Measurements from ENCODE around the gene ME3. TPM values are rescaled to one million over a fixed set of nuclear protein-coding genes. Genes with fewer than 3 reads are reported as not detected.

ME3 gene
- total RNA-seq, 4 donors from 2014 or later: 1.9 to 18.3 (median 5.6) TPM

DNA sequence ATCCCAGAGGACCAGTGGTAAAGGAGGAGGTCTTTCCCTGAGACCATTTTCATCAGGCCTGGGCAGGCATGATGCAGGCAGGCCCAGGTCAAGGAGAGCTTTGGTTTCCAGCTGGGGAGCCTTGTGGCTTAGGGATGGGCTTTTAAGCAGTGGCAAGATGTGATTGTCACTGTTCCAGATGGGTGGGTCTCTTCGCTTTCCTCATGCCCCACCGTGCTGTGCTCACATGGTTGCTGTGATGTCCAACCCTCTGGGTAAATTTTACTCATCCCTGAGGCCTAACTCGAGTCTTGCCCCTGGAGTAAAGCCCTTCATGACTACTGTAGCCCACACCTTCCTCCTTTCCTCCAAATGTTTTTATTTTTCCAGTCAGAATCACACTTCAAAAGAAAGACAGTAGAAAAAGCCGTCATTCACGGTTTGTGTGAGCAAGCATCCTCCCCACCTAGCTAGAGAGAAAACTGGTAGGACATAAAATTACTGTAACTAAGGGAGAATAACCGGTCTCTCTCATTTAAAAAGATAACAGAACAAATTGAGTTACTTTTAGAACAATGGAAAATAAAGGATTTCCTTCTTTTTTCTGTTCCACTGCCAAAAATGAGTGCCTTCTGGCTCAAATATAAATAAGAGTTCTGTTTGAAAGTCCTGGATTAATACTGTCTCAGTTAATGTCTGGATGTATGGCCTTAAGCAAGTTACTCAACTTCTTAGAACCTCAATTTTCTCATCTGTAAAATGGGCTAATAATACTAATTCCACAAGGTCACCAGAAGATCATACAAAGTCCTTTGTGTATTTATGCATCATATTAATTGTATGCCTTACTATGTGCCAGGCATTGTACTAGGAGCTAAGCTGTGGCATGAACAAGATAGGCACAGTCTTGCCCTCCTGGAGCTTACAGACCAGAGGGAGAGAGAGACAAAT is 84.9 kb downstream of the ME3 start:
- no peaks in the 10 kb centered on the region for H3K36me3 ChIP-seq
- H3K27me3 ChIP-seq: no peaks in the 10 kb centered on the region
- intact Hi-C loops (cut with DNase I): no loop called here
- no peaks in the 10 kb centered on the region for H3K9me3 ChIP-seq
- H3K4me3 ChIP-seq: no peak overlapping the region
- H3K4me1 ChIP-seq: peaks cover 0 to 19% (median 13%) of the 10 kb centered on the region in 3 donors
- no peak for DNase-seq
- TF ChIP-seq CTCF (IDR thresholded peaks at IDR 0.05) (no peak), POLR2A (IDR thresholded peaks at IDR 0.05) (no peak)
- WGBS, 2 donors: 65 to 67% methylated on average over 6 of the region's 6 CpGs
- peak overlapping the region in 3 of 4 donors; percentile 17 to 51 (median 31) for H3K27ac ChIP-seq

GRCh38 chr11:86586307-86586706 is 86.1 kb downstream of the ME3 start:
- Histone ChIP-seq H3K27me3 (no peaks in the 10 kb centered on the region), H3K36me3 (no peaks in the 10 kb centered on the region), H3K4me1 (peaks cover 0 to 8% (median 4%) of the 10 kb centered on the region in 3 donors), H3K4me3 (no peak overlapping the region), H3K9me3 (no peaks in the 10 kb centered on the region), H3K27ac (peak overlapping the region in 2 of 4 donors; percentile 6 to 31)
- no peak for DNase-seq
- TF ChIP-seq POLR2A (IDR thresholded peaks at IDR 0.05) (no peak), CTCF (IDR thresholded peaks at IDR 0.05) (no peak)
- WGBS, 2 donors: 91 to 96% methylated on average over 3 of the region's 3 CpGs
- intact Hi-C loops (cut with DNase I): no loop called here

- no peak for DNase-seq
- no peaks in the 10 kb centered on the region for H3K36me3 ChIP-seq
- intact Hi-C loops (cut with DNase I): no loop called here
- 67 to 80% methylated on average over 3 of the region's 3 CpGs for WGBS, 2 donors
- H3K27me3 ChIP-seq: no peaks in the 10 kb centered on the region
- no peaks in the 10 kb centered on the region for H3K9me3 ChIP-seq
- TF ChIP-seq CTCF (IDR thresholded peaks at IDR 0.05) (no peak), POLR2A (IDR thresholded peaks at IDR 0.05) (no peak)
- H3K4me3 ChIP-seq: no peak overlapping the region
- H3K27ac ChIP-seq: no peak overlapping the region
- H3K4me1 ChIP-seq: peaks cover 0 to 15% (median 6%) of the 10 kb centered on the region in 3 donors
These were observed 89.5 kb downstream of the ME3 start for GRCh38 chr11:86582898-86583297.

GRCh38 chr11:86580535-86580934 is 91.9 kb downstream of the ME3 start:
- peaks cover 0 to 27% (median 9%) of the 10 kb centered on the region in 3 donors for H3K4me1 ChIP-seq
- H3K36me3 ChIP-seq: no peaks in the 10 kb centered on the region
- H3K27me3 ChIP-seq: peaks cover 0 to 9% (median 0%) of the 10 kb centered on the region in 4 donors
- DNase-seq: no peak
- no peak overlapping the region for H3K4me3 ChIP-seq
- no peak overlapping the region for H3K27ac ChIP-seq
- H3K9me3 ChIP-seq: no peaks in the 10 kb centered on the region
- intact Hi-C loops (cut with DNase I): no loop called here
- TF ChIP-seq POLR2A (IDR thresholded peaks at IDR 0.05) (no peak), CTCF (IDR thresholded peaks at IDR 0.05) (no peak)
- 71 to 80% methylated on average over 2 of the region's 2 CpGs for WGBS, 2 donors

GRCh38 chr11:86579406-86579731 is 93.0 kb downstream of the ME3 start:
- H3K4me3 ChIP-seq: no peak overlapping the region
- H3K36me3 ChIP-seq: no peaks in the 10 kb centered on the region
- DNase-seq: no peak
- intact Hi-C loops (cut with DNase I): no loop called here
- H3K27me3 ChIP-seq: peaks cover 0 to 18% (median 0%) of the 10 kb centered on the region in 4 donors
- peak overlapping the region in 1 of 4 donors; percentile 74 for H3K27ac ChIP-seq
- TF ChIP-seq CTCF (IDR thresholded peaks at IDR 0.05) (peak in 1 of 6 experiments; percentile 3), POLR2A (IDR thresholded peaks at IDR 0.05) (no peak)
- H3K4me1 ChIP-seq: peaks cover 0 to 27% (median 9%) of the 10 kb centered on the region in 3 donors
- H3K9me3 ChIP-seq: no peaks in the 10 kb centered on the region
- 76 to 80% methylated on average over 1 of the region's 1 CpG for WGBS, 2 donors
